GM21723 (cell line): ENCODE results near the gene SRMS.
"Not testable (repeated sequence)": the region's sequence is repeated elsewhere in the genome, so short reads cannot be mapped to it uniquely, and the experiment has no call there.

Experiments used
- ATAC-seq: cut with Tn5 transposase; IDR thresholded peaks from one replicate; pipeline ENCODE4 v1.9.1; 2021; ENCODE audit warnings: mild to moderate bottlenecking, moderate library complexity; ENCODE audit not compliant: unreplicated experiment

The SRMS gene

GRCh38 chr20:63579017-63579694, 31.6 kb upstream of the SRMS start:
- ATAC-seq = no peak

DNA sequence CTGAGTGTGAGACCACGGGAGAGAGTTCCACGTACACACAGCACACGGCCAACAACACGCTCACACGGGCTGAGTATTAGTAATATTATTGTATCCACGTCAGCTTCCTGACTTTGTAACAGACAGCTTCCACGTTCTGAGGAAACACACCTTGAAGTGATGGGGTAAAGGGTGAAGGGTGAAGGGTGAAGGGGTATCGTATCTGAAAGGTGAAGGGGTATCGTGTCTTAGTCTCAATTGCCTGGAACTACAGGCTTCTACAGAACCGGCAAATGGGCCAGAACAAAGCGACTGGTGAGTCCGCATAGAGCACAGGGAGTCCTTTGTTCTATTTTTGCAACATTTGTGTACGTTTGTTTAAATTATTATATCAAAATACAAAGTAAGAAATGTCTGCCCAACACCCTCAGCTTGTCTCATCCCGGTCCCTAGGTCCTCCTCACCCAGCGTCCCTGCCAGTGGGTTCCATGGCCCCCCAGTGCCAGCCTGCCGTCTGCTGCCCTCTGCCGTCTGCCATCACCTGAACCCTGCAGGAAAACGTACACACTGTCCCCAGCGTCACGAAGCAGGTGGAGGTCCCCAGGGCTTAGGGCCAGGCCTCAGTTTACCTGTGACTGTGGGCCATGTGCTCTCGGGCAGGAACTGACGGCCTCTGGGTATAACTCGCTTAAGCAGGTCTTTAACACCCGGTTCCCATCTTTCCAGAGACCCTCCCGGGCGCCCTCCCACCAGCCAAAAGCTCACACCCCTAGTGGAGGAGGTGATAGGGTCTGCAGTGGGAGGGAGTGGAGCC, 30.9 kb upstream of the SRMS start:
- ATAC-seq = no peak

DNA sequence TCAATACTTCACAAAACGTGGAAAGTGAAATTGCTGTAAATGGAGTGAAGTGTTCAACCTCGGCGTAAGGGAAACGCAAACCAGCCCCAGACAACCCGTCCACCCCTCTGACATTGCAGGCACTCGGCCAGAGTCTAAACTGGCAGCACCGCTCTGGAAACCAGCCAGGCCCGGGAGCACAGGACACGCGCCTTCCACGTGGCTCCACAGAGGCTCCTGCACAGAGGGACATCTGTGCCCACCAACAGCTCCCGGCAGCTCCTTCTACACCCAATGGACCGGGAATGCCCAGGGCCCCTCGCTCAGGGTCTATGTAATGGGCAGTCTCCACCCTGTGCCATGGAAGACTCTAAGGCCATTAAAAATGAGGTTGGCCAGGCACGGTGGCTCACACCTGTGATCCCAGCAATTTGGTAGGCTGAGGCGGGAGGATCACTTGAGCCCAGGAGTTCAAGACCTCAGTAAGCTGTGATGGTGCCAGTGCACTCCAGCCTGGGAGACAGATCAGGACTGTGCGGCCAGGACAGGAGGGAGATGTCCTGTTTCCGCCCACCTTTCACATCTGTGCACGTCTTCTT, 29.9 kb upstream of the SRMS start:
- ATAC-seq = no peak

DNA sequence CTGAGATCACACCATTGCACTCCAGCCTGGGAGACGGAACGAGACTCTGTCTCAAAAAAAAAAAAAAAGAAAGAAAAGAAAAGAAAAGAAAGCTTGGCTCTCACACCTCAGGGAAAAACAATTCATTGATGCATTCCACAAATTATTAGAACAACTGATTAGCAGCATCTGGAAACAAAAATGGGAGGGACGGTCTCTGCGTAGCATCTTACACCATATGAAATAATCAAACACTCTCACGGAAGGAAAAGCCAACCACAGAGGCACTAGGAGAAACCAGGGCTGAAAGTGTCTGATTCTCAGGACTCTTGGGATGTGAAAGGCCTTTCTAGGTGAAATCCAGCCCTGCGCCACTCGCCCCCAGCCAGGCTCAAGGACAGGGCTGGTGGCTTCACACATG, 28.8 kb upstream of the SRMS start:
- no peak for ATAC-seq

DNA sequence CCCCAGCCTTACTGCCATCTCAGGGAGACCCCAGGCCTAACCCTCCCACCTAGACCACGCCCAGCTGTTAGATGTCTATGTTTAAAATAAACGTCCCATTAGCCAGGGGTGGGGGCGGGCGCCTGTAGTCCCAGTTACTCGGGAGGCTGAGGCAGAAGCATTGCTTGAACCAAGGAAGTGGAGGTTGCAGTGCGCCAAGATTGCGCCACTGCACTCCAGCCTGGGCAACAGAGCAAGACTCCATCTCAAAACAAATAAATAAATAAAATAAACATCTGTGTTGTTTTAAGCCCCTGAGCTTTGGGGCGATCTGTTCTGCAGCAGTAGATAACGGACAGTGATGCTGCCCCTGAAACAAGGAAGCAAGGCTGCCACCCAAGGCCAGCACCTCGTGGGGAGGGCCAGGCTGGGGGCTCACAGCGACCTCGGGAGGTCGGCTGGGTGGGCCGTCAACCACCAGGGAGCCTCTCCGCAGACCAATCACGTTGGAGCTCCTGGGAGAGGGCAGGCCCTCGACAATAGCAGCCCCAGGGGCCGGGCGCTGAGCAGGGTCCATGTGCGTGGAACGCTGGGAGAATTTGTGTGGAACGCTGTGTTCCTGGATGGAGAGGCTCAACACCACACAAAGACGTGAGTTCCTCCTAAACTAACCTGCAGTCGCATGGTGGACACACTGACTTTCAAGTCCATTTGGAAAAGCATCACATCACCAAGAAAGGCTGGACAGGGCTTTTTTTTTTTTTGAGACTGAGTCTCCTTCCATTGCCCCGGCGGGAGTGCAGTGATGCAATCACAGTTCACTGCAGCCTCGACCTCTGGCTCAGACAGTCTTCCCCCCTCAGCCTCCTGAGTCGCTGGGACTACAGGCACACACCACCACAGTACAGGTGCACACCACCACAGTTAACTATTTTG, 27.5 kb upstream of the SRMS start:
- ATAC-seq = no peak

DNA sequence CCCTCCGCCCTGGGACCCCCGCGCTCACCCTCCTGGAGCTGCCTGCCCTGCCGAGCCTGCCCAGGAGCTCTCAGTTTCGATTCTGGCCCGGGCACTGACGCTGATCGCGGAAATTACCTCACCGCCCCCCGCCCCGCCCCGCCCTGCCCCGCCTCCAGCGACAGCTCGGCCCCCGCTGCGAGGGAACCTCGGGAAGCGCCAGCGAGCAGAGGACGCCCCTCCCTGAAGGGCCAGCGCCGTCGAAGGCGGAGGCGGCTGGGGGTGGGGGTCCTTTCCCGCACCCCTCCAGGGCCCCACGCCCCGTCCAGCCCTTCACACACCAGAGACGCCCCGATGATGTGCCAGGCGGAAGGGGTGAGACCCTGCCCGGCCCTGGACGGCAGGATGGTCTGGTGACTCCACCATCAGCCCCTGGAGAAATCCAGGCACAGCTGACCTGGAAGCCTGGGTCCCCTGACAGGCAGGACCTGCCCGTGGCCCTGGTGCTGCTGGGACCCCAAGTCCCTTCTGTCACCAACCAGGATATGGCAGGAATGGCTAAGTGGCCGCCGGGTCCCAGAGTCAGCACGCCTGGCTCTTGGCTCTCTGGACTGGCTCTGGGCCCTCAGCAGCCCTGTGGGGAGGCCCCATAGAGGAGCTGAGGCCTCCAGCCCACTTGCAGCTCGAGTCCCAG, 26.7 kb upstream of the SRMS start, which contains the start of gene HELZ2:
Gene HELZ2, minus strand, starts transcription at position 84 of the 673 bp plus-strand sequence. CDS start 1,854 bp downstream, outside the sequence.
- ATAC-seq = peak; percentile 66

GRCh38 chr20:63573647-63574131, 26.1 kb upstream of the SRMS start:
- peak; percentile 22 for ATAC-seq

DNA sequence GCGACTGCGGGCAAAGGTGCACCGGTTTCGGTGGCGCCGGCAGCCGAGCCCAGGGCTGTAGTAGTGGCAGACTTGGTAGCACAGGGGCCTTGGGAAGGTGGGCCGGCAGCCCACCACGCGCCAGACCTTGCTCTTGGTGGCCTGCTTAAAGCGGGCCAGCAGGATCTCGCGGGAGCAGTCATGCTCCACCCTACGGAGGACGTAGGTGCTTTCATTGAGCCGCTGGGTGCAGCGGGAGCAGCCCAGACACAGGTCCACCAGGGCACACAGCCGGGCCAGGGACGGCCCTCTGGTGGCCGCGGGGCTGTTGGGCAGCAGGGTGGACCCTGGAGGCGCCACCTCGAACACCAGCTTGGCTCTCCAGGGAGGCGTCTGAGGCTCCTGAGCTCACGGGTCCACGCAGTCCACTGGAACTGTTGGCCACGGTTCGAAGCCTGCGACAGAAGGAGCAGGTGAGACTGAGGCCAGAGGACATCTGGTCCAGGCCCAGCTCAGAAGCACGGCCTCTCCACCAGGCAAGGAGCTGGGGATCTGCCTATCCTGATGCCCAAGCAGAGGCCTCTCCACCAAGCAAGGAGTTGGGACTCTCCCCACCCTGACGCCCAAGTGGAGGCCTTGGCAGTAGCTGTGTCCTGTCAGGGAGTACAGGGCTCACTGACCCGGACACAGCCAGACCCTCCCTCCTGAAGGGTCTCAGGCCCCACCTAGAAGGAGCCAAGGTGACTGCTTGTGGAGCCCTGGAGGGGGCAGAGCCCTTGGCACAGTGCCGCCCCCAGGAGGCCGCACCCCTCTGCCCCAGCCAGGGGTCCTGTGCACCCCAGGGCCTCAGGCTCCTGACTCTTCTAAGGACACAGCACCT, 25.5 kb upstream of the SRMS start:
- ATAC-seq = peak; percentile 25

- ATAC-seq = no peak
Observed at GRCh38 chr20:63572071-63572787, 24.7 kb upstream of the SRMS start.

DNA sequence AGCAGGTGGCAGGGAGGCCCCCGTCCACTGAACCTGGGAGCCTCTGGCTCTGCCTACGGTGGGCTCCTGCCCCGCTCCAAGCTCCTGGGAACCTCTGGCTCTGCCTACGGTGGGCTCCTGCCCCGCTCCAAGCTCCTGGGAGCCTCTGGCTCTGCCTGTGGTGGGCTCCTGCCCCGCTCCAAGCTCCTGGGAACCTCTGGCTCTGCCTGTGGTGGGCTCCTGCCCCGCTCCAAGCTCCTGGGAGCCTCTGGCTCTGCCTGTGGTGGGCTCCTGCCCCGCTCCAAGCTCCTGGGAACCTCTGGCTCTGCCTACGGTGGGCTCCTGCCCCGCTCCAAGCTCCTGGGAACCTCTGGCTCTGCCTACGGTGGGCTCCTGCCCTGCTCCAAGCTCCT, 23.5 kb upstream of the SRMS start:
- not testable (repeated sequence) for ATAC-seq

GRCh38 chr20:63570281-63571086, 22.9 kb upstream of the SRMS start:
- no peak for ATAC-seq

DNA sequence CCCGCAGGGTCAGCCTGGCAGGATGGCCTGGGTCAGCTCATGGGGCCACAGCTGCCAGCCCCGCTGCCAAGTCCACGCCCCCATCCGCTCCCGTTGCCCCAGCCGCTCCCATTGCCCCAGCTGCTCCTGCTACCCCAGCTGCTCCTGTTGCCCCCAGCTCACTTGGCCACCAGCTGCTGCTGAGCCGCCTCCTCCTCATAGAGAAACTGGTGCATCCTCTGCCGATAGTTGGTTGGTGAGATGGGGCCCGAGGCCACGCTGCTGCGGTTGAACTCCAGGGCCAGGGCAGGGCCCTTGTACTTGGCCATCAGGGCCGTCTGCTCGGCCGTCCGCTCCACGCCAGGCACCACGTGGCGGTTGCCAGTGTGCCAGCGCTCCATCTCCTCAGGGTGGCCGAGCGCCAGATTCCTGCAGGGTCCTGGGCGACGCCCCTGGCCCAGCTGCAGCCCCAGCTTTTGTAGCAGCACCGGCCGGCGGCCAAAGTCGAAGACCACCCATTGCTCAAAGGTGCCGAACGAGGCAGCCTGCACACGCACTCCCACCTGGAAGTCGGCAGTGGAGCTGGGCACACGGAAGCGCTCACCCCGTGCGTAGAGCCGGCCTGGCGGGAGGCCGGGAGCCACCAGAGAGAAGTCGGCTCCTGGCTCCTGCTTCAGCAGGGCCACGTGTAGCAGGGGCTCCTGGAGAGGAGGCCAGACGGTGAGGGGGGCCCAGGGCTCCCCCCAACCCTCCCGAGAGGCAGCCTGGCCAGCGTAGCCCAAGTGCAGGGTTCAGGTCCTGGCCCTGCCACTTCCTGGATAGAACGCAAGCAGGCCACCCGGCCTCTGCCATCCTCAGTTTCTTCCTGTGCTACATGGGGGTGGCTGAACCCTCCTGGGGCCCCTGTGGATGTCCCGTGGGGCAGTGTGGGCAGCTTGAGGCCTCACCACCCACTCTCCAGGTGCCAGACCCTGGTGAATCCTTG, 21.7 kb upstream of the SRMS start:
- ATAC-seq = no peak

DNA sequence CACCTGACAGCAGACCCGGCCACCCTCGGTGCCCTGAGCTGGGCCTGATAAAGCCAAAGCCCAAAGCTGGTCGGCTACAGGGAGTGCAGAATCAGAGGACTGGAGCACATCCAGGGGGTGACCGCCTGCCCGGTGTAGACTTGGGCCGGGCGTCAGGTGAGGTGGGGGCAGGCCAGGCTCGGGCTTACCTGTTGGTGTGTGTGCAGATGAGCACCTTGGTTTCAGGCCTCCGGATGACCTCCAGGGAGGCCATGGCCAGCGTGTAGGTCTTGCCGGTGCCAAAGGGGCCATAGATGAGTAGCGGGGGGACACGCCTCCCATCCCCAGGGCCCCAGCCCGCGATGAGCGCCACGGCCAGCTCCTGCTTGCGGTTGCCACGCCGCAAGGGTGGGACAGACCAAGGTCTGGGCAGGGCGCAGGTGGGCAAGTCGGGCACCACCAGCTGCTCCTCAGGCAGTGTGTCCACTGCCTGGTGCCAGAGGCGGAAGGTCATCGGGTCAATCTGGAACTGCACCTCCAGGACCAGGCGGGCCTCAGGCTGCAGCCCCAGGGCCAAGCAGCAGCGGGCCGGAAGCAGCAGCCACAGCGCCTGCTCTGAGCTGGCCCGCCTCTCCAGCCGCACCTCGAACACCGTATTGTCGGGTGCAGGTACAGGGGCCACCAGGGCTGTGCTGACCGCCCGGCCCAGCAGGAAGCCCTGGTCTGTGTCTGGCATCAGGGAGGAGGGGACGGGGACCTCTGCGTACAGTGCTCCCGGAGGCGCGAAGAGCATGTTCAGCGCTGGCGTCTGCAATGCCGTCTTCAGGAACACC, 20.8 kb upstream of the SRMS start:
- peak; percentile 5 for ATAC-seq

GRCh38 chr20:63567386-63568169, 20.0 kb upstream of the SRMS start:
- peak; percentile 72 for ATAC-seq

- ATAC-seq = peak; percentile 6
Observed at GRCh38 chr20:63567136-63567385, 19.5 kb upstream of the SRMS start.
